ENCODE measurements around the gene CERT1.

- TF ChIP-seq CTCF (IDR thresholded peaks at IDR 0.05) (no peak), POLR2A (IDR thresholded peaks at IDR 0.05) (no peak)
Observed at GRCh38 chr5:75558221-75558620, 46.8 kb upstream of the CERT1 start.

Measured in tibial nerve (tissue), 3 donors.